ENCODE data around the gene FAM222A. TPM values are rescaled to one million over a fixed set of nuclear protein-coding genes. Genes with fewer than 3 reads are reported as not detected.
A peak's percentile ranks its signal among the peaks of the same experiment; 100 is the strongest.

FAM222A gene
- total RNA-seq, 2 donors from 2014 or later, result 21.6 to 24.4 TPM

GRCh38 chr12:109804820-109805761 is 91.5 kb downstream of the FAM222A start:
- Histone ChIP-seq H3K9me3 (ENCODE audit: control insufficient read depth, low read length) (no peaks in the 10 kb centered on the region), H3K4me1 (ENCODE audit: control insufficient read depth, insufficient read depth, low read length) (peaks cover 3% of the 10 kb centered on the region), H3K27ac (ENCODE audit: low read depth, low read length) (no peak overlapping the region), H3K27me3 (ENCODE audit: control insufficient read depth, insufficient read depth, low read length, poor library complexity, severe bottlenecking) (no peaks in the 10 kb centered on the region), H3K9ac (ENCODE audit: extremely low read depth, low read length, poor library complexity, severe bottlenecking) (no peak overlapping the region), H3K4me3 (ENCODE audit: low read length) (no peak overlapping the region), H3K36me3 (ENCODE audit: control insufficient read depth, insufficient read depth, low read length) (no peaks in the 10 kb centered on the region)
- Mint-ChIP-seq H3K9me3 (no peaks in the 10 kb centered on the region), H3K27ac (no peak overlapping the region), H3K27me3 (ENCODE audit: insufficient read depth) (no peaks in the 10 kb centered on the region), H3K4me1 (peaks cover 1% of the 10 kb centered on the region), H3K36me3 (ENCODE audit: low read depth) (peaks cover 23% of the 10 kb centered on the region), H3K4me3 (no peak overlapping the region)
- DNase-seq, result peak; percentile 94
- peak; percentile 97 for TF ChIP-seq CTCF (conservative IDR thresholded peaks at IDR 0.05)
- WGBS, 2 experiments (ENCODE audit: insufficient coverage in 1 of 2, insufficient read length in 1 of 2), result 50 to 54% methylated on average over 12 of the region's 12 CpGs

GRCh38 chr12:109807954-109808643 is 94.5 kb downstream of the FAM222A start:
- Mint-ChIP-seq H3K36me3 (ENCODE audit: low read depth) (peaks cover 13% of the 10 kb centered on the region), H3K9me3 (no peaks in the 10 kb centered on the region), H3K27me3 (ENCODE audit: insufficient read depth) (no peaks in the 10 kb centered on the region), H3K4me1 (peaks cover 1% of the 10 kb centered on the region), H3K27ac (no peak overlapping the region), H3K4me3 (no peak overlapping the region)
- no peak for TF ChIP-seq CTCF (conservative IDR thresholded peaks at IDR 0.05)
- Histone ChIP-seq H3K4me3 (ENCODE audit: low read length) (no peak overlapping the region), H3K27me3 (ENCODE audit: control insufficient read depth, insufficient read depth, low read length, poor library complexity, severe bottlenecking) (no peaks in the 10 kb centered on the region), H3K27ac (ENCODE audit: low read depth, low read length) (no peak overlapping the region), H3K9me3 (ENCODE audit: control insufficient read depth, low read length) (no peaks in the 10 kb centered on the region), H3K9ac (ENCODE audit: extremely low read depth, low read length, poor library complexity, severe bottlenecking) (no peak overlapping the region), H3K4me1 (ENCODE audit: control insufficient read depth, insufficient read depth, low read length) (peaks cover 3% of the 10 kb centered on the region), H3K36me3 (ENCODE audit: control insufficient read depth, insufficient read depth, low read length) (peaks cover 4% of the 10 kb centered on the region)
- no peak for DNase-seq
- WGBS, 2 experiments (ENCODE audit: insufficient coverage in 1 of 2, insufficient read length in 1 of 2), result 97% methylated on average over 11 of the region's 12 CpGs; no CpG with 5 or more reads in 1 of the 2 experiments

- 80 to 84% methylated on average over 1 to 4 of the region's 4 CpGs for WGBS, 2 experiments (ENCODE audit: insufficient coverage in 1 of 2, insufficient read length in 1 of 2)
- peaks cover 3% of the 10 kb centered on the region for H3K4me1 ChIP-seq (ENCODE audit: control insufficient read depth, insufficient read depth, low read length)
- H3K4me3 Mint-ChIP-seq, result no peak overlapping the region
Observed at GRCh38 chr12:109808876-109809646, 95.4 kb downstream of the FAM222A start.

More at GRCh38 chr12:109808876-109809646, 95.4 kb downstream of the FAM222A start:
- no peak overlapping the region for H3K27ac Mint-ChIP-seq
- Histone ChIP-seq H3K36me3 (ENCODE audit: control insufficient read depth, insufficient read depth, low read length) (peaks cover 4% of the 10 kb centered on the region), H3K9me3 (ENCODE audit: control insufficient read depth, low read length) (no peaks in the 10 kb centered on the region), H3K4me3 (ENCODE audit: low read length) (no peak overlapping the region), H3K9ac (ENCODE audit: extremely low read depth, low read length, poor library complexity, severe bottlenecking) (no peak overlapping the region), H3K27ac (ENCODE audit: low read depth, low read length) (no peak overlapping the region), H3K27me3 (ENCODE audit: control insufficient read depth, insufficient read depth, low read length, poor library complexity, severe bottlenecking) (no peaks in the 10 kb centered on the region)
- H3K4me1 Mint-ChIP-seq, result peaks cover 1% of the 10 kb centered on the region
- no peak for DNase-seq
- peaks cover 11% of the 10 kb centered on the region for H3K36me3 Mint-ChIP-seq (ENCODE audit: low read depth)
- no peaks in the 10 kb centered on the region for H3K9me3 Mint-ChIP-seq
- TF ChIP-seq CTCF (conservative IDR thresholded peaks at IDR 0.05), result no peak
- H3K27me3 Mint-ChIP-seq (ENCODE audit: insufficient read depth), result no peaks in the 10 kb centered on the region
